Suppressor macrophage (primary cell): Measurements from ENCODE around the gene FKBP2.
A peak's percentile ranks its signal among the peaks of the same experiment; 100 is the strongest.

Source experiments
- DNase-seq, 4 experiments: peaks; one replicate each; pipeline ENCODE4 v3.0.0-alpha.2; 2020 to 2022

Gene FKBP2

DNA sequence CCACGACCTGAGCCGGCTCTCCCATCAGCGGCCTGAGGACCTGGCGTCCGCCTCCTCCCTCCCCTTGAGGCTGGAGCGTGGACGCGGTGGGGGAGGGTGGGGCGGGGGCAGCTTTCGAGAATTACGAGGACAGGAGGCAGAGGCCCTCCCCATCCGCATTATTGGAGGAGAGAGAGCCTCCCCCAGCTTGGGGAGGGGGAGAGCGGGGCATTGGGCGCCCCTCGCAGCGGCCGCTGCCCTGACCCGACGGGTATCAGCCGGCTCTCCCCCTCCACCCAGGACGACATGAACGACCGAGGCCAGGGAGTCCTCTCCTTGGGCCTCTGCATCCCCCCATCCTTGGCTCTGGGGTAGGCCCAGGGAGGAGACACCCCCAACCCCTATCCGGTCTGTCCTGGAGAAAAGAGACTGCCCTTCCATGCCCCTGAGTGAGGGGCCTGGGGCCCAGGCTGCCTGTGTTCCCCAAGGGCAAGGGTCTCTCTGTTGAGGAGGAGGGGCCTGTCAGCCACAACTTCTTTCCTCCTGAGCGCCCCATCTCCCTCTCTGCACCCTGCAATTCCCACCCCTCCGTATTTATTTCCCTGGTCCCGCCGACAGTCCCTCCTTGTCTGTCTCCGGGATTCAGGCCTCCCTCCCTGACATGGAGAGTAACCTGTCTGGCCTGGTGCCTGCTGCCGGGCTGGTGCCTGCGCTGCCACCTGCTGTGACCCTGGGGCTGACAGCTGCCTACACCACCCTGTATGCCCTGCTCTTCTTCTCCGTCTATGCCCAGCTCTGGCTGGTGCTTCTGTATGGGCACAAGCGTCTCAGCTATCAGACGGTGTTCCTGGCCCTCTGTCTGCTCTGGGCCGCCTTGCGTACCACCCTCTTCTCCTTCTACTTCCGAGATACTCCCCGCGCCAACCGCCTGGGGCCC, 45.2 kb downstream of the FKBP2 start:
- DNase-seq: peak in 1 of 4 experiments; percentile 14

DNA sequence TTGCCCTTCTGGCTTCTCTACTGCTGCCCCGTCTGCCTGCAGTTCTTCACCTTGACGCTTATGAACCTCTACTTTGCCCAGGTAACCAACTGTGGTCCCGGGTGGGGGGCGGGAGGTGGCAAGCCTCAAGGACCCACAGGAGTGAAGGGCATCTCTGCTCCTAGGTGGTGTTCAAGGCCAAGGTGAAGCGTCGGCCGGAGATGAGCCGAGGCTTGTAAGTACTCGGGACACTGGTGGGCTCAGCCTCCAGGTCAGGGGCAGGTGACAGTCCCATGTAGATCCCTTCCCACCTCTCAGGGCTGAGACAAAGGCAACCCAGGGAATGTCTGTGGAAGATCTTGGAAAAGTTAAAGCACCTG, 45.9 kb downstream of the FKBP2 start:
- no peak for DNase-seq

DNA sequence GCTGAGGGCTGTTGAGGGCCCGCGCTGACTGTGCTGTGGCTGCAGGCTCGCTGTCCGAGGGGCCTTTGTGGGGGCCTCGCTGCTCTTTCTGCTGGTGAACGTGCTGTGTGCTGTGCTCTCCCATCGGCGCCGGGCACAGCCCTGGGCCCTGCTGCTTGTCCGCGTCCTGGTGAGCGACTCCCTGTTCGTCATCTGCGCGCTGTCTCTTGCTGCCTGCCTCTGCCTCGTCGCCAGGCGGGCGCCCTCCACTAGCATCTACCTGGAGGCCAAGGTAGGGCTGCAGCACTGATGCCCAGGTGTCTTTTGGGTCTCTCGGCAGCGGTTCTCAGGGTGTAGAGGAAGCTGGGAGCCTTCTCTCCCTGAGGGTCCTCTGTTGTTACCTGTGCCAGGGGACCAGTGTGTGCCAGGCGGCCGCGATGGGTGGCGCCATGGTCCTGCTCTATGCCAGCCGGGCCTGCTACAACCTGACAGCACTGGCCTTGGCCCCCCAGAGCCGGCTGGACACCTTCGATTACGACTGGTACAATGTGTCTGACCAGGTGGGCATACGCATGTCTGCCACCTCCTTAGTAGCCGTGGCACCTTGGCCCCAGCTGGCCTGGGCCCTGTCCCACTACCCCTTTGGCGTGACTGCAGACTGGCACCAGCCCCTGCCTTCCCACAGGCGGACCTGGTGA, 46.9 kb downstream of the FKBP2 start:
- no peak for DNase-seq

DNA sequence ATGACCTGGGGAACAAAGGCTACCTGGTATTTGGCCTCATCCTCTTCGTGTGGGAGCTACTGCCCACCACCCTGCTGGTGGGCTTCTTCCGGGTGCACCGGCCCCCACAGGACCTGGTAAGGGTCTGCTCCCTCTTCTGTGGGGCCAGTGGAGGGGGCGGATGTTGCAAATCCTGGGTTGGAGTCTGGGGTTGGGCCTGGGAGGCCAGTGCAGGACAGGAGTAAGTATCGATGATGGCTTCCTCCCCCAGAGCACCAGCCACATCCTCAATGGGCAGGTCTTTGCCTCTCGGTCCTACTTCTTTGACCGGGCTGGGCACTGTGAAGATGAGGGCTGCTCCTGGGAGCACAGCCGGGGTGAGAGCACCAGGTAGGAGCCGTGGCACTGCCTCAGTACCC, 47.5 kb downstream of the FKBP2 start:
- DNase-seq: no peak

DNA sequence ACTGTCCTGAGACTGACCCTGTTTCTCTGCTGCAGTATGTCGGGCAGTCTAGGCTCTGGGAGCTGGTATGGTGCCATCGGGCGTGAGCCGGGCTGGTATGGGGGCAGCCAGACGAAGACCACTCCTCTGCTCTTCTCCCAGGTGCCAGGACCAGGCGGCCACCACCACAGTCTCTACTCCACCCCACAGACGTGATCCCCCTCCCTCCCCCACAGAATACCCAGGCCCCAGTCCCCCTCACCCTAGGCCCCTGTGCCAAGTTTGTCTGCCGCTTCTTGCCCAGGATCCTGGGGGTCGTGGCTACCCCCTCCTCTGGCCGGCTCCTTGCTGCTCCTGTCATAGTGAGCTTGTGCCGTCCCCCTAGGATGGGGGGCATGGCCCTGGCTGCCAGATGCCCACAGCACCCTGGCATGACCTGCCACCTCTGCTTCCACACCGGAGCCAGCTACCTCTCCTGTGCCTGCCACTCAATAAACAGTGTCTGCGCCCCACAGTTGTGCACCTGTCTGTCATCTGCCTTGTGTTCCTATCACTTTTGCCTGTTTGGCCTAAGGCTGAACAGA, 48.2 kb downstream of the FKBP2 start:
- DNase-seq: no peak

DNA sequence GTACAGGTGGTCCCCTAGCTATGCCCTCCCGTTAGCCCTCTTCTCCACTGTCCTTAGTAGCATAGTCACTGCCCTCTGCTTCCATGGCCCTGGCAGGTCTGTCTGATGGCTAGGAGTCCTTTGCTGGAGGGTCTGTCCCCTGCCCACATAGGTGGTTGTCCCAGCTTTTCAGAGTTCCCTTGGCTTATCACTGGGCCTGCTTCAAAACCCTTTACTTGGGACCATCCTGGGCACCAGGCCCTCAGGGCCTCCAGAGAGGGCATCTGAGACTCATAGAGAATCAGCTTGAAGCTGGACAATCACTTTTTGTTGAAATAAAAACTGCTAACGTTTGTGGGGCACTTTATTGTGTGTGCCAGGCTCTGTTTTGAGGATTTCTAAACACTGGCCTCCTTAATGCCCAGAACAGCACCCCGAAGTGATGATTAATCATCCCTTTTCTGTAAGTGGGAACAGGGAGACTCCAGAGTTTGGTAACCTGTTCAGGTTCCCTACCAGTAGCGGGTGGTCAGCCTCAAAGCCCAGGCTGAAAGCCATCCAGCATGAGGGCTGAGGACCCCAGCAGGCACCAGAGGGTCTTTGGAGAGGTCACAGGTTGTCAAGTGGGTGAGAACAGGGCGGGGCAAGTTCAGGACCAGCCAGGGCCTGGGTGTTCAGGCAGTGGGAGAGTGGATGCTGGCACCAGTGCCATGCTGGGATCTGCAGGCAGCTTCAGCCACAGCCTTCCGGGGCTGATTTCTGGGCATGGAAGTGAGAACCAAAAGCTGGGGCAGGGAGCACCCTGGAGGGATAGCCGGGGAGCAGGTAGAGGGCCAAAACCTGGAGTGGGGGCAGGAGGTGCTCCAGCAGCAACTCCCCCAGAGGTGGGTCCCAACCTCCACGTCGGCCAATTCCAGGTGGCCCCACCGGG, 49.7 kb downstream of the FKBP2 start:
- peak in 1 of 4 experiments; percentile 3 for DNase-seq

- DNase-seq: peak in 1 of 4 experiments; percentile 5
These were observed 50.4 kb downstream of the FKBP2 start, which contains the start of gene KCNK4 for GRCh38 chr11:64291262-64291751. Gene KCNK4 (plus strand): TSS chr11:64291302. CDS start chr11:64293019, 1,717 bp downstream.

DNA sequence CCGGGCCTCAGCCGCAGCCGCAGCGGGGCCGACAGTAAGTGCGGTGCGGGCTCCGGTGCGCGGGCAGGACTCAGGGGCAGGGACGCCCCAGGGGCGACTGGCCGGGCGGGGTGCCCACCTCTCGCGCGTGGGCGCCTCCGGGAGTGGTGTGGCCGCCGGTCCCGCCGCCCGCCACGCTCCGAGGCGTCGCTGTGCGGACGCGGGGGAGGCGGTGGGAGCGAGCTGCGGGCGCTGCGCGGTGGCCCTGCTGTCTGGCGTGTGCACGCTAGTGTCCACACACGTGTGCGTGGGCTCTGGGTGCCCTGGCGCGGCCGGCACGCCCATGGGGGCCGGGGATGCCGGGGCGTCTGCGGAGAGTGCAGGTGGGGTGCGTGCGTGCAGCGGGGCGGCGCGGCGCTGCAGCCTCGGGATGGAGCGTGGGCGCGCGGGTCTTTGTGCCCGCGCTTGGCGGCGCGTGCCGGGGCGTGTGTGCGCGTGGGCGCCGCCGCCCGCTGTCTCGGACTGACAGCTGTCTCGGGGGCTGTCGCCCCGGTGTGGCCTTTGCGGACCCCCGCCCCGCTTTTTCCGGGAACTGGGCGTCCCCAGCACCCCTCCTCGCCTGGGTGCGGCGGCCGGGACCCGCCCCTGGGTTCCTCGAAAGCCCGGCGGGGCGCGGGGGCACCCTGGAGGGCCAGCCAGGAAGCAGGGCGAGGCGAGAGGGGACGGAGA, 51.0 kb downstream of the FKBP2 start:
- peak in 2 of 4 experiments; percentile 19 to 28 for DNase-seq

DNA sequence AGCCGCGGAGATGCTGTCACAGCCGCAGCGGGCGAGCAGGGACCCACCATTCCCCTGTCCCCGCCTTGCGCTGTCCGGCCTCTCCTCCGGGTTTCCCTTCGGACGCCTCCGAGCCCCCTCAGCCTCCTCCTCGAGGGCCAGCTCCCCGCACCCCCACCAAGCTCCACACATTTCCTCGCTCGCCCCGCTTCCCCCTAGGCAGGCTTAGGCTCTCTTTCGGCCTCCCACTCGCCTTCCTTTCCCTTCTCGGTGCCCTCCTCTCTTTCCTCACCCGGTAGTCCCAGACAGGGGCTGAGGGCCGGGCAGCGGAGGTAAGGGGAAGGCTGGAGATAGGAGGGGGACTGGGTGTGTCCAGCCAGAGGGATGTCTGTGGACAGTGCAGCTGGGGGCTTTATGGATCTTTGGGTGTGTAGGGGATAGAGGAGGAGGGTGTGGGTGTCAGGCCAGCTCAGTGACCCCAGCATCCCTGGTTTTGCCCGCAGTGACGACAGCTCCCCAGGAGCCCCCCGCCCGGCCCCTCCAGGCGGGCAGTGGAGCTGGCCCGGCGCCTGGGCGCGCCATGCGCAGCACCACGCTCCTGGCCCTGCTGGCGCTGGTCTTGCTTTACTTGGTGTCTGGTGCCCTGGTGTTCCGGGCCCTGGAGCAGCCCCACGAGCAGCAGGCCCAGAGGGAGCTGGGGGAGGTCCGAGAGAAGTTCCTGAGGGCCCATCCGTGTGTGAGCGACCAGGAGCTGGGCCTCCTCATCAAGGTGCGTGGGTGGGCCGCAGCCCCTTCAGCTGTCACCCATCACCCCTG, 51.8 kb downstream of the FKBP2 start:
- DNase-seq: peak in 3 of 4 experiments; percentile 41 to 58 (median 48)
